Heart right ventricle (tissue), 16 donors: Measurements from ENCODE around the gene PAQR9. TPM values are rescaled to one million over a fixed set of nuclear protein-coding genes. Genes with fewer than 3 reads are reported as not detected.

ENCODE experiments used
- ATAC-seq, 8 donors: fragments of 200-7000 bp; cut with Tn5 transposase; one replicate each; pipeline ENCODE4 v1.9.1; 2020; ENCODE audit warnings: mild to moderate bottlenecking in 8 of 8, moderate library complexity in 8 of 8, moderate number of reproducible peaks in 1 of 8
- DNase-seq, 2 donors: peaks; one replicate each; pipeline ENCODE4 v3.0.0-alpha.2; 2020
- H3K27ac ChIP-seq, 10 donors: fragments of 200-600 bp; sonication (generic) in 2 of 10; one replicate each; pipeline versions ENCODE4 v1.5.0 to v1.8.0; 2020 to 2022; ENCODE audit warnings: mild to moderate bottlenecking in 3 of 10
- H3K27me3 ChIP-seq, 7 donors: fragments of 200-600 bp; one replicate each; pipeline ENCODE4 v1.8.0; 2021 to 2022; ENCODE audit warnings: mild to moderate bottlenecking in 2 of 7
- H3K36me3 ChIP-seq, 9 donors: fragments of 200-600 bp; sonication (generic) in 1 of 9; one replicate each; pipeline versions ENCODE4 v1.5.0 to v1.8.0; 2020 to 2022; ENCODE audit warnings: mild to moderate bottlenecking in 2 of 9
- H3K4me1 ChIP-seq, 9 donors: fragments of 200-600 bp; sonication (generic) in 1 of 9; one replicate each; pipeline versions ENCODE4 v1.5.0 to v1.8.0; 2020 to 2022; ENCODE audit warnings: mild to moderate bottlenecking in 4 of 9
- H3K4me3 ChIP-seq, 10 donors: fragments of 200-600 bp; sonication (generic) in 2 of 10; one replicate each; pipeline versions ENCODE4 v1.5.0 to v1.8.0; 2020 to 2022; ENCODE audit warnings: mild to moderate bottlenecking in 7 of 10, moderate library complexity in 2 of 10
- H3K9me3 ChIP-seq, 11 donors: fragments of 200-600 bp in 10 of 11; sonication (generic) in 2 of 11; one replicate each; pipeline versions ENCODE4 v1.5.0 to v1.8.0; 2013 to 2022; ENCODE audit warnings: mild to moderate bottlenecking in 2 of 11, control low read depth in 1 of 11, moderate library complexity in 1 of 11
- CTCF ChIP-seq, 9 donors: fragments of 200-600 bp; sonication (generic) in 2 of 9; IDR thresholded peaks; one replicate each; pipeline versions ENCODE4 v1.5.0 to v1.8.0; 2021 to 2022; ENCODE audit warnings: antibody characterized with exemption in 9 of 9, mild to moderate bottlenecking in 5 of 9, moderate library complexity in 1 of 9
- WGBS, 2 donors: extraction: QIAGEN DNeasy Blood & Tissue Kit; methylation state at CpG; one replicate each; pipeline ENCODE4 v1.1.7; 2013; ENCODE audit warnings: inconsistent platforms in 1 of 2; 5-methylcytosine and 5-hydroxymethylcytosine counted together
- intact Hi-C, 10 donors: fragments of 100-400 bp; cut with DNase I; formaldehyde crosslinking; loops; one replicate each; pipeline versions ENCODE4 v1.11.1 to v1.14.2; 2022
- polyA plus RNA-seq, 2 donors: library from polyadenylated mRNA; stranded (reverse); fragments of 200-250 nt; gene quantifications; one replicate each; pipeline ENCODE4 v1.2.3, GENCODE V29; 2013
- total RNA-seq, 10 donors: library from RNA; stranded (reverse); fragmentation: NEBNext Ultra II Directional in 3 of 10; extraction: Animal tissue kit (Norgen Biotek cat#: 25700) in 3 of 10; gene quantifications; one replicate each; pipeline versions ENCODE4 v1.2.1 to v1.2.4, GENCODE V29; 2021 to 2023
- donor health status: Arrhythmogenic right ventricular cardiomyopathy.
- donor health status: ischemic (EF 13 %, LVEDD 7.1; RV severe dilation, severe dysfunction).
- donor health status: healthy with polysubstance abuse.
- donor health status: DM: no; HTN: yes; CAD: no.
- donor health status: DM: no; HTN: no; CAD: no.
- donor health status: ischemic (EF 25% LVEDD 6.9; RV normal size, moderate dysfunction).
- donor health status: ischemic (EF 25% LVEDD 5.7; RV mildly dilated, moderate dysfunction).
- donor health status: healthy.
- donor health status: DM: yes; HTN: yes; CAD: no.
- donor health status: Ischemic cardiomyopathy.
- donor health status: ischemic (EF 35%, LVEDD 5.7; RV mildly dilated, moderate dysfunction).
- donor health status: nonischemic (EF 11% LVEDD 7.7; RV severe dilation, severe dysfunction).
- donor health status: DM: yes; HTN: yes; CAD: no.
- donor health status: PGD.
- donor health status: ischemic (EF 29% LVEDD 5.4; RV normal size, mild dysfunction).
- donor health status: nonischemic (EF 23%, LVEDD 6.1; RV moderate dilation, normal function).

PAQR9 gene
- total and polyA plus RNA-seq, 12 donors, result 3.9 to 18.4 (median 14.7) TPM

- Histone ChIP-seq H3K4me1 (peaks cover 0 to 15% (median 0%) of the 10 kb centered on the region in 9 donors), H3K27ac (peak overlapping the region in 9 of 10 donors; percentile 9 to 68 (median 55)), H3K36me3 (no peaks in the 10 kb centered on the region), H3K4me3 (peak overlapping the region in 3 of 10 donors; percentile 0 to 5 (median 2)), H3K9me3 (no peaks in the 10 kb centered on the region), H3K27me3 (no peaks in the 10 kb centered on the region)
- TF ChIP-seq CTCF (IDR thresholded peaks at IDR 0.05), result no peak
- ATAC-seq (peak; percentile 74 to 86 (median 84)), DNase-seq (peak in 1 of 2 donors; percentile 22)
- WGBS, 2 donors, result 6 to 10% methylated on average over 7 of the region's 7 CpGs
- intact Hi-C loops, result loop anchor here in 4 of 10 donors (2.0 to 10.0 kb wide), 4 partner anchors 60 to 390 kb away; partner anchors contain the start of gene PLS1 (in 1 of the 4)
Measured at GRCh38 chr3:142987707-142988106, 24.2 kb upstream of the PAQR9 start.

GRCh38 chr3:142987080-142987700 is 23.7 kb upstream of the PAQR9 start:
- ATAC-seq, result peak in 5 of 8 donors; percentile 40 to 70 (median 67)
- H3K4me1 ChIP-seq, result peaks cover 0 to 15% (median 0%) of the 10 kb centered on the region in 9 donors
- H3K9me3 ChIP-seq, result no peaks in the 10 kb centered on the region
- H3K36me3 ChIP-seq, result no peaks in the 10 kb centered on the region
- intact Hi-C loops, result loop anchor here in 4 of 10 donors (2.0 to 10.0 kb wide), 4 partner anchors 60 to 390 kb away; partner anchors contain the start of gene PLS1 (in 1 of the 4)
- no peaks in the 10 kb centered on the region for H3K27me3 ChIP-seq
- DNase-seq, result no peak
- TF ChIP-seq CTCF (IDR thresholded peaks at IDR 0.05), result peak; percentile 39 to 81 (median 71)
- 48 to 53% methylated on average over 5 of the region's 5 CpGs for WGBS, 2 donors
- peak overlapping the region in 8 of 10 donors; percentile 9 to 68 (median 60) for H3K27ac ChIP-seq
- H3K4me3 ChIP-seq, result peak overlapping the region in 3 of 10 donors; percentile 0 to 5 (median 2)

- WGBS, 2 donors, result 94 to 96% methylated on average over 3 of the region's 3 CpGs
- H3K4me1 ChIP-seq, result peaks cover 0 to 21% (median 4%) of the 10 kb centered on the region in 9 donors
- DNase-seq, result no peak
- H3K9me3 ChIP-seq, result no peaks in the 10 kb centered on the region
- no peak overlapping the region for H3K4me3 ChIP-seq
- no peak for ATAC-seq
- TF ChIP-seq CTCF (IDR thresholded peaks at IDR 0.05), result no peak
- no peak overlapping the region for H3K27ac ChIP-seq
- H3K27me3 ChIP-seq, result no peaks in the 10 kb centered on the region
- intact Hi-C loops, result loop anchor here in 2 of 10 donors (5.0 to 10.0 kb wide), 2 partner anchors 129 to 152 kb away; no protein-coding TSS in a partner anchor
- H3K36me3 ChIP-seq, result no peaks in the 10 kb centered on the region
Measured at GRCh38 chr3:142984255-142984654, 20.8 kb upstream of the PAQR9 start.

GRCh38 chr3:142983318-142983717 is 19.8 kb upstream of the PAQR9 start:
- no peak for ATAC-seq
- DNase-seq, result no peak
- peaks cover 0 to 21% (median 4%) of the 10 kb centered on the region in 9 donors for H3K4me1 ChIP-seq
- H3K9me3 ChIP-seq, result no peaks in the 10 kb centered on the region
- H3K27ac ChIP-seq, result no peak overlapping the region
- no peak for TF ChIP-seq CTCF (IDR thresholded peaks at IDR 0.05)
- H3K36me3 ChIP-seq, result no peaks in the 10 kb centered on the region
- H3K4me3 ChIP-seq, result no peak overlapping the region
- intact Hi-C loops, result loop anchor here in 2 of 10 donors (5.0 to 10.0 kb wide), 2 partner anchors 129 to 151 kb away; no protein-coding TSS in a partner anchor
- WGBS, 2 donors, result 84 to 87% methylated on average over 2 of the region's 2 CpGs
- H3K27me3 ChIP-seq, result no peaks in the 10 kb centered on the region
